GM18868 (cell line): Measurements from ENCODE around the gene ZHX3.

Experiments
- ATAC-seq: cut with Tn5 transposase; IDR thresholded peaks from one replicate; pipeline ENCODE4 v1.9.1; 2021; ENCODE audit warnings: mild to moderate bottlenecking, moderate library complexity; ENCODE audit not compliant: unreplicated experiment

Gene ZHX3

DNA sequence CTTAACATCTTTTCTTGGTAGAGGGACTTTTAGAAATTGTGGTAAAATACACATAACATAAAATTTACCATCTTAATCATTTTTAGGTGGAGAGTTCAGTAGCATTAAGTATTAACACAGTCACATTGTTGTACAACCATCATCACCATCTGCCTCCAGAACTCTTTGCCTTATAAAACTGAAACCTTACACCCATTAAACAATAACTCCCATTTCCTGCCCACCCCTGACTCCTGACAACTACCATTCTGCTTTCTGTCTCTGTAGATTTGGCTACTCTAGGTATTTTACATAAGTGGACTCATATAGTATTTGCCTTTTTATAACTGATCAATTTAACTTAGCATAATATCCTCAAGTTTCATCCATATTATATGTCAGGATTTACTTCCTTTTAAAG lies 88.7 kb downstream of the ZHX3 start:
- no peak for ATAC-seq

DNA sequence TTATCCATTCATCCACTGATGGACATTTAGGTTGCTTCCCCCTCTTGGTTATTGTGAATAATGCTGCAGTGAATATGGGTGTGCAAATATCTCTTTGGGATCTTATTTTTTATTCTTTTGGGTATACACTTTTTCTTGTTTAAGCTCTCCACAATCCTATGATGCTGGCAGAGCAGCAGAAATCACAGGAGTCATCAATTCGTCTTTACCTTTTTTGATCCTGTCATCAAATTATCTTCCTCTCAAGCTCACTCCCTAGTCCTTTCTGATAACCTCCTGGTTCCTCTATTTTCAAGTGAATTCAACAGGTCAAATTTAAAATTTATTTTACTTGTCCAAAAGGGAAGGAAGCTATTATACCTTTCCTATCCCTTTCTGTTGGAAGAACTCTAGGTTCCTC lies 91.1 kb downstream of the ZHX3 start:
- ATAC-seq, result no peak

DNA sequence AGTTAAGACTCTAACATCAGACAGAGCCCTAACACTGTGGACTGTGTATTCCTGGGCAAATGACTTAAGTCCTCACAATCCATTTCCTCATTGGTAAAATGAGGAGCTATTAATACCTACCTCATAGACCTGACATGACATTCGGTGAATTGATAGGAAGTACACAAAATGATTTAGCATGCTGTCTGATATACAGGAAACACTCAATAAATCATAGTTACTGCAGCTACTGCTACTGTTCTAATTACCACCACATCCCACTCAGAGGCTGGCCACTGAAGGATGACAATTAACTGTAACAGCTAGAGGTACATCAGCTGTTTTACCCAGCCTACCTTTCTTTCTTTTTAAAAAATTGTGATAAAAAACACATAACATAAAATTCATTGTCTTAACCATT lies 92.4 kb downstream of the ZHX3 start:
- ATAC-seq, result no peak

DNA sequence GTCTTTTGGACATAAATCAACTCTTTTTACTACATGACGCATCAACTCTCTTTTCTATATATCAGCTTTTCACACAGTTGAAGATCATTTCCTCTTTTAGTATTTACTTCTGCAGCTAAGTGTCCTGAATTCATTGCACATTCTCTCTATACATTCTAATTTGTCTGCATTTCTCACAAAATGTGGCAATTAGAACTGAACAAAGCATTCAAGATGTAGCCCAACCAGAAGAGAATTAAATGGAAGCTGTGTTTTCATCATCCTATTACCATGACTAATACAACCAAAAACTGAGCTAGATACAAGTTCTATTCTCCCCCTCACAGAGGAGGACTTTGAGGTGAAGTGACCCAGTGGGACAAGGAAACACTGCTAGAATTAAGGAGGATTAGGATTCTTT lies 93.2 kb downstream of the ZHX3 start:
- no peak for ATAC-seq

DNA sequence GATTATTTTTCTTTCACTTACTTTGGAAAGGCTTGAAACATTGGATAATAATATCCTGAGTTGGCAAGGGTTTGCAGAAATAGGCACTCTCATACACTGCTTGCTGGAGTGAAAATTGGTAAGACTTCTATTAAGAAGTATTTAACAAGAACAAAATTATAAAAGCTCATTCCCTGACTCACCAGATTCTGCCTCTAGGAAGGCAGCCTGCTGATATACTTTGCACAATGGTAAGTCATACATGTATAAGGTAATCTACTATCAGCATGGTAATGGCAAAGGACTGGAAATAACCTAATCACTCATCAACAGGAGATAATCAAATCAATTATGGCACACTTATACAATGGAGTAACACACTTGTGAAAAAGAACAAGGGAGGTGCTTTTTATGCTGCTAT lies 94.4 kb downstream of the ZHX3 start:
- ATAC-seq, result no peak

DNA sequence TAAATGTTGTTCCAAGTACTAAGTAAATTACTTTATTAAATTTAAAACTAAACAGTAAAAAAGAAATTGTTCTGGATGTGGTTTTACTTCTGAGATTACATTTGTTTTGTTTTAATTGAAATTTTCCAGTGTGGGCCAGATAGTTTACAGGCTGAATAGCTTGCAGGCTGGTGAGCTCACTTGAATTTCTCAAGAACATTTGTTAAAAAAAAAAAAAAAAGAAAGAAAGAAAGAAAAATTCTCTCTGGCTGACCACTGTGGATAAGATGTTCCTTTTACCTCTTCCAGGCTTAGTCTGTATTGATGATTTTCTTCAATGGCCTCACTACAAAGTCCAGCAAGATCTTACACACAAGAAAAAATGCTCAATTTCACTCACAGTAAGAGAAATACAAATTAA lies 94.8 kb downstream of the ZHX3 start:
- ATAC-seq, result no peak

DNA sequence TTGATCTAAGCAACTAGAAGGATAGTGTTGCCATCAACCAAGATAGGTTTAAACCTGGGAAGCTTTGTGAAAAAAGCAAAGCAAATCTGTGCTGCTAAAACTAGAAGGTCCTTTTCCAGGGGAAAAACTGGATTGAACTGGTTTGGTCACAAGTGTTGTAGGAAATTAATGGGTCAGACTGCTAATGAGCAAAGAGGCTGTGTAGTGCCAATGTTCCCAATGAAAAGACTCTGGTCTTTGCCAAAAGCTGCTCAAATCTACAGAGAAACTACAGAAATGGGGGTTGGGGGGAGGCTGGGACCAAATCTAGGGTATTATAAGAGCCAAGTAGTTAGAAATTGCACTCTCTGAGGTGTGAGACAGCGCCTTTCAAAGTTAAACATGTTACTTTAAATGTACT lies 95.2 kb downstream of the ZHX3 start:
- ATAC-seq, result no peak

DNA sequence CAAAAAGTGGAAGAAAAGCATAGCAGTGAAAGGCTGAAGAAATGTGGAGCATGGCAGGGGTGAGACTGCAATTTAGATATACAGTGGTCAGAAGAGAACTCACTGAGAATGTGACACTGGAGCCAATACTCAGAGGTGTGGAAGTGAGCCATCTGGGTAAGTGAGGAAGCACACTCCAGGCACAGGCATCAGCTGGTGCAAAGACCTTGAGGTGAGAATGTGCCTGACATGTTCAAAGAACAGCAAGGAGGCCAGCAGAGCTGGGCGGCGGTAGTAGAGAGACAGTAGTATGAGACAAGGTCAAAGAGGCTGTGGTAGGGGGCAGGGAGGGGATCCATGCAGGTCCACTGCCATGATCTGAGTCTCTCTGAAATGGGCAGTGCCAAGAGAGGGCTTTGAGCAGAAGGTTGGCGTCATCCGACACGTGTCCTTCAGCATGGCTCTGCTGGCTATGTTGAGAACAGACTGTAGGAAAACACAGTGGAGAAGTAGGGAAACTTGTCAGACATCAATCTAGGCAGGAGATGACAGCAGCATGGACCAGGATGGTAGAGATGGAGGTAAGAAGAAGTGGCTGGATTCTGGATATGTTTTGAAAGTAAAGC lies 95.8 kb downstream of the ZHX3 start:
- no peak for ATAC-seq

DNA sequence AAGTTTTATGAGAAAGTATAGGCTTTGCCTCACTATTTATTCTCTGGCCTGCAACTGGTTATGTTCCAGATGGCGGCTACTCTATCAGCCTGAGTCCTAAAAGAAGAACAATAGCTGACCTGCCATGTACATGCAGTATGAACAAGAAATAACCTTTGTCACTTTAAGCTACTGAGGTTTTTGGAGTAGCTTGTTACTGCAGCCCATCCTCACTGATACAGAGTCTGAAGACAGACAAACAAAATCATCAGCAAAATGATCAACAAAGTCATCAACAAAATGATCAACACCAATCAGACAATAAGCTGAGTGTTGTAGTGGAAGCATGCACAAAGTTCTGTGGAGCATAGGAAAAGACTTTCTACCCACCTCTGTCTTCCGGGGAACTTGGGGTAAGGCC lies 97.7 kb downstream of the ZHX3 start:
- no peak for ATAC-seq

DNA sequence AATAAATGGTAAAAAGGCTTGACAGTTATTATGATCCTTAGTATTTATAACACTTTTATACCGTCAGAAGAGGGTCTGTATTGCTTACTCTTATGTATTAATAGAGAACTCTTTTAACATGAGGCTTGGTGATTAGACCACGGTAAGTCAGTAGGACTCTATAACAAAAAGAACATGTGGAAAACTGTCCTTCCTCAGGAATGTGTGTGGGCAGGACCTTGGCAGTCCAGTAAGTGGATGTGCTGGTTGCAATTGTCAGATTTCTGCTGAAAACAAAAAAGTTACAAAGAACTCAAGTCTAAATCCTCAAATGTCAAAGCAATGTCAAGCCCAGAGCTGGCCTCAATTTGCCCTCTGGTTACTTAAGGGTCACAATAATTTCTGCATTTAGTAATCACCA lies 99.1 kb downstream of the ZHX3 start:
- ATAC-seq, result no peak

DNA sequence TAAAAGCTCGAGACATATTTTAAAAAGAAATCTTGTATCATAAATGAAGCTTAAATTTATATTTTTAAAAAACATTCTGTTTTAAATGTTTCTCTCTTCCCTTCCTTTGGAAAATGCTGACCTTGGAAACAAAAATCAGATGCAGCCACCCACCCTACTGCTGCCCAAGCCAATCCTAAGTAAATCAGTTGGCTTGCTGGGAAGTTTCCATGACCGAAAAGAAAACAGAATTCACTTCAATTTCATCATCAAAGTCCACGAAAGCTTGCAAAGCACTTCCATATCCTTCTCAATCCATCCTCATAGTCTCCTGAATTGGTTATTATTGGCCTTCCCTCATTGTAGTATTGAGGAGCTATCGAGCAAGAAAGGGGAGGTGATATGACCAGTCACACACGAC lies 100.1 kb downstream of the ZHX3 start:
- no peak for ATAC-seq

DNA sequence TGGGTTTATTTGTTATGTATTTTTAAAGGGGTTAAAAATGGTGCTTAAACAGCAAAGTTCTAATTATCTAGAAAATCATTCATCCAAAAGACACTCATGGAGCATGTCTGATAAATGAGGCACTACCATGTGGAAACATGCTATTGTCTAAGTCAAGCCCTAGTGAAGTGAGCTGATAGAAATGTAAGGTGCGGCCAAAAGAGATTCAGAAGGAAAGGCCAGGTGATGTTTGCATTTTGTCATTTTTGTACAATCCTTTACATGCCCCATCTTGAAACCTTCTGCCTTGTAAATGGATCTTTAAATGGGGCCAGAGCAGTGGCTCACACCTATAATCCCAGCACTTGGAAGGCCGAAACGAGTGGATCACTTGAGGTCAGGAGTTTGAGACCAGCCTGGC lies 102.9 kb downstream of the ZHX3 start:
- no peak for ATAC-seq

DNA sequence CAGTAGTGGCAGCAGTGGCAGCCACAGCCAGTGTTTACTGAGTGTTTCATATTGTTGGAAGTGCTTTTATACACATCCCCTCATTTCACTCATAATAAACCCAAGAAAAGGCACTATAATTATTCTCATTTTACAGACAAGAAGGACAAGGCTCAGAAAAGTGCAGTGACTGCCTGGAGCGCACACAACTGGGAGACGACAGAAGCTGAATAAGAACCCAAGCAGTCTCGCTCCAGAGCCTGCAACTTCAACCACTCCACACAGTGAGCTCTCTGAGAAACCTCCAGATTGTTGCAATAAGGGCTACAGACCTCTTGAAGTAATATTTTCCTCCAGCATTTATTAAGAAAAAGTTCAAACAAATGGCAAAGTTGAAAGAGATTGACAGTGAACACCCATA lies 103.3 kb downstream of the ZHX3 start:
- ATAC-seq, result no peak

DNA sequence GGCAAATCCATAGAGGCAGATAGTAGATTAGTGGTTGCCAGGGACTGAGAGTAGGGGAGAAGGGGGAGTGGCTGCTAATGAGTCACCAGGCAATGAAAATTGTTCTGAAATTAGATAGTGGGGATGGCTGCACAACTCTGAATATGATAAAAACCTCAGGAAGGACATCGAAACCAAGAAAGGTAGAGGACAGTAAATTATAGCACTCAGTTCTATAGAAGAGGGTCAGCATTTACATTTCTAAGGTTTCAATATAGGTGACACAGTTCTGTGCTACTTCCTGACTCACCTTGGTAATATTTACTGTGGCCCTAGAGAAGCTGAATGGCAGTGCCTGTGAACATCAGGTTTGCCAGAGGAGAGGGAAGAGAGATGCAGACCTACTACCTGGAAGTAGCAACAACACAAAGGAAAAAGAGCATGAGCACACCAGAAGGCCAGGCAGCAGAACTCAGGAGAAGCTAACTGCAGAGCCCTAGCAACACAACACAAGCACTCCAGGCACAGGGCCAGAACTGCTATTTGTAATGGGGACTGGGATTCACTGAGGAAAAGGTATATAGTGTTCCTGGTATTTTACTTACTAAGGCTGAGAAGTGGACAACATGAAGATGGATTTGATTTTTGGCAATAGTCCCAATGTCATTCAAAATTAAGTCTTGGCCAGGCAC lies 104.2 kb downstream of the ZHX3 start:
- ATAC-seq, result no peak

DNA sequence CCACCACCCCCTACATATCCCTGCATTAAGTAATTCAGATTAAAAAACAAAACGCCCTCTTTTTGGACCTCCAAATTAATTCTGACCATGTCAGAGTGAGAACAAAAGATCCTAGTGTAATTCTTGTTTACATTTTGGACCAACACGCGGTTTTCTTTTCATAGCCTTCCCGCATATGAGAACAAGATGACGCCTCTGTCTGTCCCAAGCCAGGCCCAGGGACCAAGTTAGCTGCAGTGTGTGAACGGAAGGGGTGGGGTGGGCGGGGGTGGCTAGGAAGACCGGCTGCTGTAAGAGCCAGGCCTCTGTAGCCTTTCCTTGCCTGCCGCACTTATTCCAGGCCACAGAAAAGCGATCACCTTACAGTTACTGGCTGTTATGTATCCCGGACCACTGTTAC lies 112.2 kb downstream of the ZHX3 start:
- ATAC-seq, result no peak

DNA sequence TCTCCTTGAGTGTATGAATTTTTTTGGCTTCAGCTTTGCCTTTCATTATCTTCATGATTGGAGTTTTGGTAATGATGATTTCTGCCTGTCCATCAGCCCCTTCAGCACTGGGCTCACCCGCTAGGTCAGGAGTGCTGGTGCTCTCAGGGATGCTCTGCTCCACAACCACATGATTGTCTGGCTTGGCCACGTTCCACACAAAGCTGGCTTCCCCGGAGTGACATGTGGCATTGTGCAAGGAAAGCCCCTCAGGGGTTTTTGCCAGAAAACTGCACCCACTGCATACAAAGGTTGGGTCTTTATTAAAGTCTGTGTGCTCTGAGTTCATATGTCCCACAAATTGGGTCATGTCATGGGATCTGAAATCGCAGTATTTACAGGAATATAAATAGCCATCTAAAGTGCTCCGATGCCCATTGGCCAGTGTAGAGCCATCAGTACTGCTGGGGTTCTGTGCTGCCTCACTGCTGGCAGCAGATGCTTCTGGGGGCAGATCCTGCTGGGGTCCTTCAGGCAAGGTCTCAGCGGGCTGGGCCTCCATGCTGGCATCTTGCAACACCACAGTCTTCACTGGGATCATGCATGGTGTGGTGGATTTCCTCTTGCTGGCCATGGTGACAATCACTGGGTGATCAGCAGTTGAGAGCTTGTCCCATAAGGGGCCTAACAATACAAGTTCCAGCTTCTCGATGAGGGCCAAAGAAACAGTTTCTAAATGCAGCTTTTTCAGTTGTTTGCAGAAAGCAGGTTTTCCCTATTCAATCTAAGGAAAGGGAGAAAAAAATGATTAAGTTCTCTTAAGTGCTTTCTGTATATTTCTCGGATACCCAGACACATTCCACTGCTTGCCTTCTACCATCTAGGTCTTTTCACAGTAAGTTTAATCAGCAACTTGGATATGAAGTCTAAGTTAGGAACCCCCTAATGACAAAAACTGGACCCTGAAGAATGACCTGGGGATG lies 112.9 kb downstream of the ZHX3 start:
- no peak for ATAC-seq

DNA sequence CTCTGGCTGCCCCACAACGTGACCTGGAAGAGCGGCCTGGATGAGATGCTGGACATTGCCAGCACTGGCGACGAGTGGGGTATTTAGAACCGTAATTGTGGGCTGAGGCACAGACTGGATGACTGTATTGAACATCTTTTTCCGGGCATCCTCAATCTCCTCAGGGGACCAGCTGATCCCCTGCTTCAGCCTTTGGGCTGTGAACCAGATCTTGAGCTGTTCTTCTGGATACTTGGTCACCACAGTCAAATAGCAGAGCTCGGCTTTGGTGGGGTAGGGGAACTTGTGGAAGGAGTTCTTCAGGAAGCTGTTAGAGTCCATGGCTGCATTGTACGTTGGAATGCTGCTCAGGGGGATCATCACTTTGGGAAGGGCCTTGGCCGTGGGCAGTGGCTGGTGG lies 113.9 kb downstream of the ZHX3 start:
- no peak for ATAC-seq

DNA sequence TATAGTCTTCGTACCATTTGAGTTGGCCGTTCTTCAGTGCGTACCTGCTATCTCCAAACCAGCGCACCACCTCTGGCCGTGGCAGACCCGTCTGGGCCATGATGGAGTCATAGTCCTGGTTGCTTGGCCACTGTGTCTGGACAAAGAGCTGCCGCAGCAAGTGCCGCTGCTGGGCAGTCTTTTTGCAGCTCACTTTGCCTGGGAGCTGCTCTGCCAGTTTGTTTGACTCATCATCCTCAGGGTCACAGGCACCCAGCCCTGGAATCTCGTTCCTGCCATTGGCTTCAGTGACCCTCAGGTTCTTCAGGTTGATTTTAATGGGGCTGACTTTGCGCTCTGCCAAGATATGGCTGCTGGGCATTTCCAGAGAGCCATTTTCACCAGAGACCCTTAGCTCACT lies 115.1 kb downstream of the ZHX3 start:
- no peak for ATAC-seq

DNA sequence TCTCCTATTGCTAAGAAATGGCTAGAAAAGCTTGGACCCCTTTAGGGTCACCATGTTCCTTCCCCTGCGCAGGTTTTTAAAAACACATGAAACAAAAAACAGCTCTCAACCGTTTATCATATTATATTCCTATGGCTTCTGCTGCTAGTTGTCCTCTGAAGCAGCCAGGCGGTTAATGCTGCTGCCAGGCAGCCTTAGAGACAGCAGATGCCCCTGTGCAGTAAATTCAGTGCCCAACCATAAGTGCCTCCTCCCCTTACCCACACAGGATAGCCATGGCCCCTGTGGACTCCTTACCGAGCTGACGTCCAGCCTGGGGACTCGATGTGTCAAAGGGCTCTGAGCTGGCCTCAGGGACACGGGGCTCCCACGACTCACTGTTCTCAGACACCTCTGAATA lies 115.8 kb downstream of the ZHX3 start:
- ATAC-seq, result no peak

DNA sequence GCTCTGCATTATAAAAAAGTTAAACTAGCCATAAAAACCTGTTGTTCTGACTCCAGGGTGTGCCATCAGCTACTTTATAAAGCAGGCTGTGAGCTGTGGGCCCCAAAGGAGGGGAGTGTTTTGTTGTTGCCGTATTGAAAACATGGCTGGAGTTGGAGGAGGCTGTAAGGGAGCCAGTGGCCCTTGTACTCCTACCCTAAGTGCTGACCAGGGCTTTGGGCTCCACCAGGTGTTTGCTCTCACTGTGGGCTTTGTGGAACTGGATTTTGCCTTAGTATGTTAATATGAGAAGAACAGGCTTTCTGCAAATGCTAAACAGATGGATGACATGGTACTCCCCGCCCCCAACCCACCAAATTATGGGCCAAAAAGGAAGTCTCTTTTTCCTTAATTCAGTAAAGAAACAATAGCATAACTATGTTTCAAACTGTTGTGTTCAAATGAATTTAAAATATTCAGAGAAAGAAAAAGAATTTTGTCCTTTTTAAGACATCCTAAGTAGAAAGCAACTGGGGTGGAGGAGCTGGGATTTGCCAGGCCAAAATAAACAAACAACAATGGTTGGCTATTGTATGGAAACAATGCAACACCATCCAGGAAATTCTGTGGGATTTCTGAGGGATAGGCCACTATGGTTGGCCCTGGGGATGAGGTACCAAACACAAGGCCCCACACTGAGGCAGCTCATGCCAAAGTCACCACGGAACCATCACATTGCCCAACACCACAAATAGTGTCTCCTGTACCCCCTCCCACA lies 116.9 kb downstream of the ZHX3 start:
- no peak for ATAC-seq

DNA sequence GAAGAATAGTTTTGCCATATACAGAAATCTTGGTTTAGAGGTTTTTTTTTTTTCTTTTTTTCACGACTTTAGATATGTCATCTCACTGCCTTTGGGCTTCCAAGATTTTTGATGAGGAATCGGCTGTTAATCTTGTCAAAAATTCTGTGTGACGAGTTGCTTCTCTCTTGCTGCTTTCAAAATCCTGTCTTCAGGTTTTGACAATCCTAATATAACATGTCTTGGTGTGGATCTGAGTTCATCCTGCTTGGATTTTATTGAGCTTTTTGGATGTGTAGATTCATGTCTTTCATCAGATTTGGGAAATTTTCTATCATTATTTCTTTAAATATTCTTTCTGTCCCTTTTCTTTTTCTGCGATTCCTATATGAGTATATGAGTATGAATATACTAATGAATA lies 119.1 kb downstream of the ZHX3 start:
- no peak for ATAC-seq
